CD4-positive, alpha-beta T cell treated with Interleukin-12 subunit alpha and Interleukin-12 subunit beta, for 1 hour (primary cell): ENCODE results near the gene MBD3.
"Not testable (repeated sequence)": the region's sequence is repeated elsewhere in the genome, so short reads cannot be mapped to it uniquely, and the experiment has no call there.

Source experiments
- DNase-seq: peaks from one replicate; pipeline ENCODE4 v3.0.0-alpha.2; 2020

The MBD3 gene

DNA sequence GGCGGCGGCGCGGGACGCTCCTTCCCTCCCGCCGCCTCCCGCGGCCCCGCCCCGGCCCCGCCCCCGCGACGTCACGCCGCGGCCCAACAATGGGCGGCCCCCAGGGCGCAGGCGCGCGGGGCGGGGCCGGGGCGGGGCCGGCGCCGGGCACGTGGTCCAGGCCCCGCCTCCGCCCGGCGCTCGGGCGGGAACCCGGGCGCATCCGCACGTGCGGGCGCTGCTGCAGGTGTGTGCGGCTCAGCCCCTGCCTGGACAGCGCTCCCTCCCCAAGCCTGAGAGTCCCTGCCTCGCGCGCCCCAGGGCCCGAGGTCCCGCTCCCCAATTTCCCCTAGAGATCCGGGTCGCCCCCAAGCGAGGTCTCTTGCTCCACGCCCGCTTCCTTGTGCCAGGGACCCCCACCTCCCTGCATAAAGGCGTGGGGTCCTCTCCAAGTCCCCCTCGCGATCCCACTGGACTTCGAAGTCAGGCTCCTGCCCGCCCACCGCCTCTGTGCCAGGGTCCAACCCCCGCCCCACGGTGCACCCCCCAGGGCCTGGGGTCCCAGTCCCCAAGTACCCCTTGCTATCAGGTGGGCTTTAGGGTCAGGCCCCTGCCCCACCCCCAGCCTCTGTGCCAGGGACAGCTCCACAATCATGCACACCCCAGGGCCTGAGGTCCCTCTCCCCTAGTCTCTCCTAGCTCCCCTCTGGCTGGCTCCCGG lies 24.2 kb downstream of the MBD3 start, which contains the start of gene MEX3D:
Gene MEX3D (minus strand): TSS at position 6 of the 700 bp plus-strand sequence. CDS start 267 bp downstream, outside the sequence.
- DNase-seq = peak; percentile 87

GRCh38 chr19:1567848-1568227 lies 24.8 kb downstream of the MBD3 start:
- DNase-seq = no peak

DNA sequence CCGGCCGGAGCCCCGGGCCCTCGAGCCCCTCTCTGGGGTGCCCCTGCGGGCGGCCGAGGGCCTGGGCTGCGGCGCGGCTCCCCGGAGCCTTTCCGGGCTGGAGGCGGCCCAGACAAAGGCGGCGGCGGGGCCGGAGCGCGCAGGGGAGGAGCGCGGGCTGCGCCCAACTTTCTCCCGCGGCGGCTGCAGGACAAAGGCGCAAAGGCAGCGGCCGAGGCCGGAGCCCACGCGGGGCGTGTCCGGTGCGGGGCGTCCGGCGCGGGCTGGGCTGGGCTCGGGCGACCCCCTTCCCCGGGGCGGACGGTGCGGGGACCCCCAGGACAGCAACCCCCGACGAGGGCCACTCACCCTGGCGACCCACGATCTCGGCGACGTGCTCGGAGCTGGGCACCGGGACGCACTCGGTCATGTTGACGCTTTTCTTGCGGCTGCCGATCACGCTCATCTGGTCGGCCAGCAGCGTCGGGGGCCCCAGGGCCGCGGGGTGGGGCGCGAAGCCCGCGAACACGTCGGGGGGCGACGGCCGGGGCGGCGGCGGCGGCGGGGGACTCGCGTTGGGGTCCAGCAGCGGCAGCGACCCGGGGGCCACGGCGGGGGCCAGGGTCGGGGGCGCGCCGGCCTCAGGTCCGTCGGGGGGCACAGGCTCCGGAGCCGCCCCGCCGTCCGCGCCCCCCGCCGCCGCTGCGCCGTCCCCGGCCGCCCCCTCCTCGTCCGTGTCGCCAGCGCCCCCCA lies 25.4 kb downstream of the MBD3 start:
- peak; percentile 6 for DNase-seq

DNA sequence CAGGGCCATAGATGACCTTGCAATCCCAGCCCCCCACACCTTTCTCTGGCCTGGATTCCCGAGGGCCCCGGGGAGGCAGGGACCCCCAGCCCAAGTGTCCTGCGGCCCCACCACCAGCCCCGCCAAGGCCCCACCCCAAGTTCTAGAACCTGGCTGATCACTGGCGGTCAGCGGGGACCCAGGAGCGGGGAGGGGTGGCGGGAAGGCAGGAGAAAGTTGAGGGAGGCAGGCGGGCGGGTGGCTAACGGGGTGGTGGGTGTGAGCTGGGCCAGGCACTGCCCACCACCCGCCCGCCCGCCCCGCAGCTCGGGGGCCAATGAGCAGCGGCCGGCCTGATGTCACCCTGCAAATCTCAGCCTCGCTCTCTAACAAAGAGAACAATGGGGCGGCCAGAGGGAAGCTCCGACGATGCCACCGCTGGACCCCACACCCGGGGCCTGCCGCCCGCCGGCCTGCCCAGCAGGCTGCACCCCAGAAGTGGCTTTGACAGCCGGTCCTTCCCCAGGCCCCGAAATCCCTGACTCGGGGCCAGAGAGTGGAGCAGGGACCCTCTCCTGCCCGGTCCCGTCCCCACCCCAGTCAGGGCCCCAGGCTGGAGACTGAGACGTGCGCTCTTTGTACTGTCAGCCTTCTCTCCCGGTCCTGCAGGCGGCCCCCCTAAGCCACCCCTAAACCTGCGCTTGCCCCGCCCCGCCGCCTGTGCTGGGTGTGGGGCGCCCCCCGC lies 26.1 kb downstream of the MBD3 start:
- no peak for DNase-seq

DNA sequence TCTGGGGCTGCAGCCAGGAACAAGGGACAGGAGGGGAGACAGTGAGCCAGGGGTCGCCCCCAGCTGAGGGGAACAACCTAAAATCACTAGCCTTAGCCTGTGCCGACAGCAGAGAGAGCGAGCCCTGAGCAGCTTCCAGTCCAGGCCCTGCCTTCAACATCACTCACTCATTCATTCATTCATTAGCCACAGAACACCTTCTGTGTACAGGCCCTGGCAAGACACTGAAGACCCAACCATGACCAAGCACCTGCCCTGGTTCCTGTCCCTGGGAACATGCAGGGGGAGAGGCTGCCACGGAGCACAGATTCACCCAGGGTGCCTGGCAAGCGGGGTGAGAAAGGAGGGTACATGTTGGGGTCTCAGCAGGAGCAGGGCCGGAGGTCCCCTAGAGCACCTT lies 29.4 kb downstream of the MBD3 start:
- DNase-seq = no peak

DNA sequence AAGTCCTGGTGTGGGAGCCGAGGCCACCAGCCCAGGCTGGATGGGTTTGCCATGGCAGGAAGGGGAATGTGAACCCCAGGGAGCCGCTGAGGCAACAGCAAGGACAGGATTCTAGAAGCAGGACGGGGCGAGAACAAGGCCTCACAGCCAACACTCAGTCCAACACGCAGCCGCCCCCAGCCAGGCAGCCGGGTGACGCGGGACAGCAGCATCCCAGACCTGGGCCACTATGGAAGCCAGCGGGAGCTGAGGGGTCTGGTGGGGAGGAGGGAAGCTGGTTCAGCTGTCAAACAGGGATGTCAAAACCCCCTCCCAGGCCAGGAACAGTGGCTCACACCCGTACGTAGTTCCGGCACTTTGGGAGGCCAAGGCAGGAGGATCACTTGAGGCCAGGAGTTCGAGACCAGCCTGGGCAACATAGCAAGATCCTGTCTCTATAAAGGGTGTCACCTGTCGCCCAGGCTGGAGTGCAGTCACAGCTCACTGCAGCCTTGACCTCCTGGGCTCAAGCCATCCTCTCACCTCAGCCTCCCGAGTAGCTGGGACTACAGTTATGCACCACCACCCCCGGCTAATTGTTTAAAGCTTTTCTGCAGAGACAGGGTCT lies 31.3 kb downstream of the MBD3 start:
- no peak for DNase-seq

GRCh38 chr19:1560286-1560882 lies 32.3 kb downstream of the MBD3 start:
- no peak for DNase-seq

- no peak for DNase-seq
Measured at GRCh38 chr19:1558552-1558951, 34.1 kb downstream of the MBD3 start.

GRCh38 chr19:1556390-1557070 lies 36.1 kb downstream of the MBD3 start:
- no peak for DNase-seq

DNA sequence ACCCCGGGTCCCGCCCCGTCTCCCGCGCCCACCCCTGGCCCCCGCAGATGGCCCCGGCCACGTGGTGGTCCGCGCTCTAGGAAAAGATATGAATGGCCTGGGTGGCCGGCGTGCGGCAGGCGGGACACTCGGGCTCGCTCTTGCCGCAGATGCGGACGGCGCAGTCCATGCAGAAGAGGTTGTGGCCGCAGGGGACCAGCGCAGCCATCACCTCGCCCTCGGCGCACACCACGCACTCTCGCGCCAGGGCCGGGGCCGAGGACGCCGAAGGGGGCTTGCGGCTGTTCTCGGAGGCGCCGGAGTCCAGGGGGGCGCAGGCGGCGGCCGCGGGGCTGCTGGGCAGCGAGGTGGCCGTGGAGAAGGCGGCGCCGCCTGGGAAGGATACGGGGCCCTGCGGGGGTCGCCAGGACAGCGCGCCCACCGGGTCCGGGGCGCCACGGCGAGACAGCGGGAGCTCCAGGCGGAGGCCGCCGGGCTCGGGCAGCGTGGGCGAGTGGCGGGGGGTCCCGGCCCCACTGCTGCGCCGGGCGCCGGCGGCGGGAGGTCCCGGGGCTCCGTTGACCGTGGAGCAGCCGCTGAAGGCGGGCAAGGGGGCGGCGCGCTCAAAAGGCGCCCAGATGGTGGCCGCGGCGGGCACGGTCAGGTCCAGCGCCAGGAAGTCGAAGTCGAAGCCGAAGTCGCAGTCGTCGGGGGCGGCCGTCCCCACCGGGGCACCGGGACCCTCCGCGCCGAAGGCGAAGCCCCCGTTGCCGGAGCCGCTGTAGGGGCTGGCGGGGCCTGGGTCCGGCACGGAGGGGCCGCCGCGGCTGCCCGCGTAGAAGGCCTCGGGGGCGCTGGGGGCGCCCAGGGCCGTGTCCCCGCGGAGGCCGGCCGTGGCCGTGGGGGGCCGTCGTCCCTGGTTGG lies 36.9 kb downstream of the MBD3 start:
- DNase-seq = no peak

DNA sequence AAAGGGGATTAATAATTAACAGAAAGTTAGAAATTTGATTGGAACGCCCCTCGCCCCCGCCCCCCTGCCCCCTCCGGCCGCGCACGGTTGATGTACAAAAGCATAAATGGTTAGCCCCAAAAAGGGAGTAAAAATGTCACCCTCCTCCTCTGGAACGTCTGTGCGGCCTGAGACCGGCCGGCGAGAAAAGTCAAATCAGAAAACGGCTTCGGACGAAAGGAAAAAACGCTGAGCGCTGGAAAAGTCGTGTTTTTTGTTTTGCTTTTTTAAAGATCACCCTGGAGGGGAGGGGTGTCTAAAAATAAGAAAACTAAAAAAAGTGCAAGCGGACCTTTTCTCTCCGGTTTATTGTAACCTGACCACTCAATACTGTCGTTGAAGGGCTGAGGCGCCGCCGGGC lies 37.7 kb downstream of the MBD3 start:
- no peak for DNase-seq

DNA sequence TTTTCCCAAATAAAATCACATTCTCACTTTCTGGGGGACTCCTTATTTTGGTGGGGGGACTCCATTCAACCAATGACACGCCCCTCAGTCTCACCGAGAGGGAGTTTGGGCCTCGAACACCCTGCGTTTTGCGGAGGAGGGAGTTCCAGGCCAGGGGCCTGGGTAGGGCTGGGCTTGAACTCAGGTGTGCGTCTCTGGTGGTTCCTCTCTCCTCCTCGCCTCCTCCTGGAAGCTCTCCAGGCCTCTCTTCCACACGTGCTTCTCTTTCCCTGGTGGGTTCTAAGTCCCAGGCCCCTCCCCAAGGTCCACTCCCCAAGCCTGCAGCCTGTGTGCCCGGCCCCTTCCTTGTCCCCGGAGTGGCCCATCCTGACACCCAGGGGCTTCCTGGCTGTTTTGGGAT lies 39.2 kb downstream of the MBD3 start:
- DNase-seq = no peak

DNA sequence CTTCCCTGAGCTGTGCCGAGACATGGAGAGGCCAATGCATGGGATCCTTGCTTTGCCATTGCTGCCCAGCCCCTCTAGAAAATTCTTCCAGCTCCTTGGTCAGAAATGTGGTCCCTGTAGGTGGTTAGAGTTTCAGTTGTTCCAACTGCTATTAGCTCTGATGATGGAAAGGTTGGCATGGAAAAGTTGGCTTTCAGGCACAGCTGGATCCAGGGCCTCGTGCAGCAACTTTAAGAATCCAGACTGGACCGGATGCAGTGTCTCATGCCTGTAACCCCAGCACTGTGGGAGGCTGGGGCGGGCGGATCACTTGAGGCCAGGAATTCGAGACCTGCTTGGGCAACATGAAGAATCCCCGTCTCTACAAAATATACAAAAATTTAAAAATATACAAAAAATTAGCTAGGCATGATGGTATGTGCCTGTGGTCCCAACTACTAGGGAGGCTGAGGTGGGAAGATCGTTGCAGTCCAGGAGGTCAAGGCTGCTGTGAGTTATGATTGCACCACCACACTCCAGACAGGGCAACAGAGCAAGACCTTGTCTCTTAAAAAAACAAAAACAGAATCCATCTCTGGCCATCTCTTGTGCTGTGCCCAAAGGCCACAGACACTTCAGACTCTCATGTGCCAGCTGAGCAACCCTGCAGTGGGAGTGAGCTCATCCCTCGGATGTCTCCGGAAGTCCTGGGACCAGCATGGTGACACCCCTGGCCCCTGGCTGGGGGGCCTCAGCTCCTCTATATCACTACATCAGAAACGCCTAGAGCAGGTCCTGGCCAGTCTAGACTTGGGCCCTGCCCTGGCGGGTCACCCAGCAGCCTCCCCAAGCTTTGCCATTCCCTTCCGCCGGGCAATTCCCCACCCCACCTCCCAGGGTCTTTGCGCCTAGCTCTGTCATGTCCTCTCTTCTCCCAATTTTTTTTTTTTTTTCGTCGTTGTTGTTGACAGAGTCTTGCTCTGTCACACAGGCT lies 41.3 kb downstream of the MBD3 start:
- no peak for DNase-seq

DNA sequence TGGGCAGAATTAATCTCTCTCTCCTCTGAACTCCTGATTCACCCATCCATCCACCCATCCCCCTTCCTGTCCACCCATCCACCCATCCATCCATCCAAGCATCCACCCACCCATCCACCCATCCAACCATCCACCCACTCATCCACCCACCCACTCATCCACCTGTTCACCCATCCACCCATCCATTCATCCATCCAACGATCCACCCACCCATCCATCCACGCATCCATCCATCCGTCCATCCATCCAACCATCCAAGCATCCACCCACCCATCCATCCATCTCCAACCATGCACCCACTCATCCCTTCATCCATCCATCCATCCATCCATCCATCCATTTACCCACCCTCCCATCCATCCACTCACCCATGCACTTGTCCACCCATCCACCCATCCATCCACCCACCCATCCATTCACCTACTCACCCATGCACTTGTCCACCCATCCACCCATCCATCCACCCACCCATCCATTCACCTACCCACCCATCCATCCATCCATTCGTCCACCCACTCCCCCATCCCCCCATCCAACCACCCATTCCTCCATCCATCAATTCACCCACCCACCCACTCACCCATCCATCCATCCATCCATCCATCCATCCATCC lies 43.2 kb downstream of the MBD3 start:
- DNase-seq = no peak

DNA sequence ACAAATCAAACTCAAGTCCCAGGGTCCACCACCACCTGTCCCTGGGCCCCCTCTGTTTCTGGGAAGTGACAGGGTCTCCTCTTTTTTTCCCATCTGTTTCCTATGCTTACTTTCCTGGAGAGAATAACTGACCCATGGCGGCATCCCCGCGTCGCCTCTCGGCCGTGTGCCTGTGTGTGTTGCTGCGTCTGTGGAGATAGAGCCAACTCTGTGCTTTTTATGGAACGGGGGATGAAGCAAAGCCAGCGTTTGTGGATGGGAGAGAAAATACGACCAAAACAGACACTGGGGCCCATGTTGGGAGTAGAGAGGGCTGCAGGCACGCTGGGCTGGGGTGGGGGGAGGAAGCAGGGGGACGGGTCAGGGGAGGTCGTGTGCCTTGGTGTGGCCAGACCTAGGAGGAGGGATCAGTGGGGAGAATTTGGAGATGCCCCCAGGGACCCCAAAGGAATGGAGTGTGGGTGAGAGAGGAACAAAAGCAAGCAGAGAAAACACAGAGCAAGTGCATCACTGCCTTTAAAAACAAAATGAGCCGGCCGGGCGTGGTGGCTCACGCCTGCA lies 52.2 kb downstream of the MBD3 start:
- no peak for DNase-seq

GRCh38 chr19:1539749-1540148 lies 52.9 kb downstream of the MBD3 start:
- DNase-seq = not testable (repeated sequence)

- DNase-seq = no peak
Measured at GRCh38 chr19:1538978-1539377, 53.7 kb downstream of the MBD3 start.

GRCh38 chr19:1535699-1536098 lies 57.0 kb downstream of the MBD3 start:
- DNase-seq = not testable (repeated sequence)

GRCh38 chr19:1534972-1535371 lies 57.7 kb downstream of the MBD3 start:
- no peak for DNase-seq
